ENCODE results near the gene MBD4.
A peak's percentile ranks its signal among the peaks of the same experiment; 100 is the strongest.

MBD4 gene

DNA sequence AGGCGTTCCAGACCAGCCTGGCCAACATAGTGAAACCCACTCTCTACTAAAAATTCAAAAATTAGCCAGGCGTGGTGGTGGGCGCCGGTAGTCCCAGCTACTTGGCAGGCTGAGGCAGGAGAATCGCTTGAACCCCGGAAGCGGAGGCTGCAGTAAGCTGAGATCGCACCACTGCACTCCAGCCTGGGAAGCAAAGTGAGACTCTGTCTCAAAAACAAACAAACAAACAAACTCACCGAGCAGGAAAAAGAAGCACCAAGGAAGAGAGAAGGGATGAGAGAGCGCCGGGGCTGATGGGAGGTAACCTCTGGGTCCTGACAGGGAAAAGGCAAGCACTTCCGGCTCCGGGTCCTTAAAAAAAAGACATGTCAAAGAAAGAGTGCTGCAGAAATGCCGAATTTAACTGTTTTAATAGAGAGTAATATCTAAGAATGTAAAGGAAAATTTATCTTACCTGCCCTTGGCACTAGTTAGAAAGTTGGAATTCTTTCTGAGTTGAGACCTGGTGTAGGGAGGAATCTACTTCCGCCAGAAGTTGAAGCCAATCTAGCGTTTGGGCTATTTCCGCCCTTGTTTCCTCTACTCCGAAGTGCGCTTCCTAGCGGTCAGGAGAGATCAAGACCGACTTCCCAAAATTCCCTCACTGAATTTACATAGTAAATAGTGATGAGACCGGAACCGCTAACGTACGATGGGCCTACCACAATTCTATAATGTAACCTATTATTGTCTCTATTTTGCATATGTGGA lies 40.4 kb downstream of the MBD4 start:
- TF ChIP-seq FOXM1 (IDR thresholded peaks at IDR 0.05; ENCODE audit: borderline replicate concordance, low read depth) (no peak), TEAD4 (IDR thresholded peaks at IDR 0.05) (0 out of 2 replicates have a peak, but pooled peaks have one; percentile 12), NFIC (IDR thresholded peaks at IDR 0.05) (no peak), TCF12 (IDR thresholded peaks at IDR 0.05; ENCODE audit: low read depth) (no peak)

- TF ChIP-seq MAX (IDR thresholded peaks at IDR 0.05) (no peak), NFIC (IDR thresholded peaks at IDR 0.05) (no peak)
Measured at GRCh38 chr3:129398803-129399144, 41.0 kb downstream of the MBD4 start.

DNA sequence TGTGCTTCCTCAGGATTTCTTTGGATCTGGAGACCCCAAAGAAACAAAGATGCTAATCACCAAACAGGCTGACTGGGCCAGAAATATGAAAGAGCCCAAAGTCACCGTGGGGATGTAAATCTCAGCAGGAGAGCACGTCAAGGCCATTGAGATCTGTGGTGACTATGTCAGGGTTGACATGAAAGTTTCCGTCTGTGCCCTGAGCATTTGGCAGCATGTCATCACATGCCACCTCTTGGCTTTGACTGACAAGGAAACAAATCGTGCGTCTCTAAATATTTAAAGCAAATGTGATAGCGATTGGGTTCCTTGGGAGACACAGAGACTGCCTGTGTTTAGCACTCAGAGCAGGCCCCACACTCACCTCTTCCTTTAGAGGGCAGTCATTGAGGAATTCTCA lies 46.5 kb downstream of the MBD4 start:
- no peak for TF ChIP-seq TAF1 (IDR thresholded peaks at IDR 0.05; ENCODE audit: low read depth)
- TF ChIP-seq ZBTB7A (IDR thresholded peaks at IDR 0.05; ENCODE audit: low read depth) = no peak
- no peak for TF ChIP-seq REST (IDR thresholded peaks at IDR 0.05; ENCODE audit: low read depth)
- no peak for TF ChIP-seq CREB1 (IDR thresholded peaks at IDR 0.05; ENCODE audit: low read depth)
- TF ChIP-seq TEAD4 (IDR thresholded peaks at IDR 0.05) = no peak
- no peak for TF ChIP-seq FOXM1 (IDR thresholded peaks at IDR 0.05; ENCODE audit: borderline replicate concordance, low read depth)
- TF ChIP-seq EP300 (IDR thresholded peaks at IDR 0.05; ENCODE audit: borderline replicate concordance) = no peak
- TF ChIP-seq NFIC (IDR thresholded peaks at IDR 0.05) = no peak

DNA sequence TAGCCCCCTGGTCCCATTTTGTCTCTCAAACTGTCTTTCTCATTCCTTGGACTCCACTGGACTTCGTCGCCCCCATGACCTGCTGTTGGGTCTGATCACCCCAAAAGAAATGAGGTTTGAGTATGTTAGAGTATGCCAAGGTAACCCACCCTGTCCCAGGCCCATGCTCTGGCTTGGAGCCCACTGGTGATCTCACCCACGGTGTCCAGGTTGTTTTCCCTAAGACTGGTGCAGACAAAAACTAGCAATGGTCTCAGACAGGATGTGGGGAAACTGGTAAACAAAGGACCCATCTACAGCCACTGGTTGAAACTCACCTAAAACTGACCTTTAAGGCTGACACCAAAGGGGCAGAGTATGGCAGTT lies 50.2 kb downstream of the MBD4 start:
- TF ChIP-seq CREB1 (IDR thresholded peaks at IDR 0.05; ENCODE audit: low read depth) = no peak
- no peak for TF ChIP-seq USF1 (IDR thresholded peaks at IDR 0.05)
- no peak for TF ChIP-seq CEBPB (IDR thresholded peaks at IDR 0.05)
- TF ChIP-seq EGR1 (IDR thresholded peaks at IDR 0.05) = no peak
- no peak for TF ChIP-seq TAF1 (IDR thresholded peaks at IDR 0.05; ENCODE audit: low read depth)
- TF ChIP-seq YY1 (IDR thresholded peaks at IDR 0.05; ENCODE audit: low read depth) = no peak
- no peak for TF ChIP-seq ZBTB7A (IDR thresholded peaks at IDR 0.05; ENCODE audit: low read depth)
- no peak for TF ChIP-seq TEAD4 (IDR thresholded peaks at IDR 0.05)
- no peak for TF ChIP-seq TCF12 (IDR thresholded peaks at IDR 0.05; ENCODE audit: low read depth)
- TF ChIP-seq FOXM1 (IDR thresholded peaks at IDR 0.05; ENCODE audit: borderline replicate concordance, low read depth) = no peak
- TF ChIP-seq NFIC (IDR thresholded peaks at IDR 0.05) = no peak
- TF ChIP-seq REST (IDR thresholded peaks at IDR 0.05; ENCODE audit: low read depth) = no peak
- no peak for TF ChIP-seq EP300 (IDR thresholded peaks at IDR 0.05; ENCODE audit: borderline replicate concordance)
- TF ChIP-seq MAX (IDR thresholded peaks at IDR 0.05) = no peak
- TF ChIP-seq RAD21 (IDR thresholded peaks at IDR 0.05; ENCODE audit: low read depth) = no peak

GRCh38 chr3:129387487-129387886 lies 52.3 kb downstream of the MBD4 start:
- TF ChIP-seq TCF12 (IDR thresholded peaks at IDR 0.05; ENCODE audit: low read depth) (no peak), CREB1 (IDR thresholded peaks at IDR 0.05; ENCODE audit: low read depth) (no peak), USF1 (IDR thresholded peaks at IDR 0.05) (no peak), RAD21 (IDR thresholded peaks at IDR 0.05; ENCODE audit: low read depth) (no peak), EP300 (IDR thresholded peaks at IDR 0.05; ENCODE audit: borderline replicate concordance) (no peak), NFIC (IDR thresholded peaks at IDR 0.05) (no peak), REST (IDR thresholded peaks at IDR 0.05; ENCODE audit: low read depth) (no peak), TEAD4 (IDR thresholded peaks at IDR 0.05) (no peak), CEBPB (IDR thresholded peaks at IDR 0.05) (no peak), EGR1 (IDR thresholded peaks at IDR 0.05) (no peak), YY1 (IDR thresholded peaks at IDR 0.05; ENCODE audit: low read depth) (no peak), MAX (IDR thresholded peaks at IDR 0.05) (no peak), TAF1 (IDR thresholded peaks at IDR 0.05; ENCODE audit: low read depth) (no peak), ZBTB7A (IDR thresholded peaks at IDR 0.05; ENCODE audit: low read depth) (no peak)
